Fibroblast of pulmonary artery (primary cell): ENCODE results near the gene PCDHAC1.
"Not testable (repeated sequence)": the region's sequence is repeated elsewhere in the genome, so short reads cannot be mapped to it uniquely, and the experiment has no call there.

Experiments
- DNase-seq: peaks from one replicate; pipeline ENCODE4 v3.0.0-alpha.2; 2010; ENCODE audit warnings: low read depth
- H3K4me3 ChIP-seq: replicated peaks from 2 replicates; pipeline ENCODE4 v1.5.1; 2011; ENCODE audit warnings: low read depth, mild to moderate bottlenecking, control low read depth, low read length, moderate library complexity
- CTCF ChIP-seq: IDR thresholded peaks from 2 replicates; pipeline ENCODE4 v1.5.1; 2011; ENCODE audit warnings: mild to moderate bottlenecking, control low read depth, low read length, inconsistent platforms; ENCODE audit errors: missing control alignments

The PCDHAC1 gene

GRCh38 chr5:140925806-140926442, at the start of gene PCDHAC1:
Gene PCDHAC1, plus strand, starts transcription at chr5:140926299. Its CDS starts 594 bp downstream, at chr5:140926893.
- H3K4me3 ChIP-seq: peak within 1 kb of the TSS; percentile 36
- DNase-seq: no peak
- no peak for TF ChIP-seq CTCF

GRCh38 chr5:140876541-140877261, 49.4 kb upstream of the PCDHAC1 start:
- H3K4me3 ChIP-seq, DNase-seq: not testable (repeated sequence)

- no peak overlapping the region for H3K4me3 ChIP-seq
- TF ChIP-seq CTCF: no peak
- DNase-seq: no peak
Measured at GRCh38 chr5:140877262-140877581, 48.9 kb upstream of the PCDHAC1 start.

- H3K4me3 ChIP-seq: no peak within 1 kb of the TSS
- peak; percentile 7 for DNase-seq
- no peak for TF ChIP-seq CTCF
Measured at GRCh38 chr5:140881889-140882590, 44.1 kb upstream of the PCDHAC1 start, which contains the start of gene PCDHA13. Gene PCDHA13, plus strand, starts transcription at chr5:140882124. Its CDS starts 145 bp downstream, at chr5:140882269.

GRCh38 chr5:140882591-140882899, 43.6 kb upstream of the PCDHAC1 start:
- no peak for TF ChIP-seq CTCF
- no peak for DNase-seq
- H3K4me3 ChIP-seq: no peak overlapping the region

GRCh38 chr5:140883373-140883772, 42.7 kb upstream of the PCDHAC1 start:
- no peak for DNase-seq
- H3K4me3 ChIP-seq: no peak overlapping the region
- no peak for TF ChIP-seq CTCF

- no peak for DNase-seq
- no peak for TF ChIP-seq CTCF
- H3K4me3 ChIP-seq: no peak overlapping the region
Measured at GRCh38 chr5:140883927-140884697, 42.0 kb upstream of the PCDHAC1 start.
